Neural crest cell (in vitro differentiated cells): ENCODE measurements around the gene ADSS1. TPM values are rescaled to one million over a fixed set of nuclear protein-coding genes. Genes with fewer than 3 reads are reported as not detected.

Experiments used
- DNase-seq: peaks from one replicate; pipeline ENCODE4 v3.0.0; 2021; ENCODE audit warnings: low read depth, mixed read lengths, low spot score
- H3K27ac Mint-ChIP-seq: one replicate; pipeline ENCODE4 v1.8.0; 2021; ENCODE audit warnings: mild to moderate bottlenecking, mixed read lengths; ENCODE audit not compliant: unreplicated experiment
- H3K27me3 Mint-ChIP-seq: 2 replicates; pipeline ENCODE4 v1.8.0; 2021; ENCODE audit warnings: low read depth, mild to moderate bottlenecking, mixed read lengths
- H3K36me3 Mint-ChIP-seq: 2 replicates; pipeline ENCODE4 v1.8.0; 2021; ENCODE audit warnings: low read depth, mild to moderate bottlenecking, mixed read lengths
- H3K4me1 Mint-ChIP-seq: 2 replicates; pipeline ENCODE4 v1.8.0; 2021; ENCODE audit warnings: mixed read lengths
- H3K4me3 Mint-ChIP-seq: one replicate; pipeline ENCODE4 v1.8.0; 2021; ENCODE audit warnings: mild to moderate bottlenecking, mixed read lengths
- H3K9me3 Mint-ChIP-seq: 2 replicates; pipeline ENCODE4 v1.8.0; 2021; ENCODE audit warnings: mixed read lengths
- total RNA-seq: library from RNA; stranded (reverse); gene quantifications from 2 replicates; pipeline ENCODE4 v1.2.1, GENCODE V29; 2021
- TF ChIP-seq, protein P1 (sequence below): fragments of 200-600 bp; sonication (generic); conservative IDR thresholded peaks from 2 replicates; pipeline ENCODE4 v1.5.0; 2021; ENCODE audit warnings: antibody characterized with exemption, mild to moderate bottlenecking

ADSS1 gene
- total RNA-seq, 1 donor from 2014 or later: 5.0 TPM

DNA sequence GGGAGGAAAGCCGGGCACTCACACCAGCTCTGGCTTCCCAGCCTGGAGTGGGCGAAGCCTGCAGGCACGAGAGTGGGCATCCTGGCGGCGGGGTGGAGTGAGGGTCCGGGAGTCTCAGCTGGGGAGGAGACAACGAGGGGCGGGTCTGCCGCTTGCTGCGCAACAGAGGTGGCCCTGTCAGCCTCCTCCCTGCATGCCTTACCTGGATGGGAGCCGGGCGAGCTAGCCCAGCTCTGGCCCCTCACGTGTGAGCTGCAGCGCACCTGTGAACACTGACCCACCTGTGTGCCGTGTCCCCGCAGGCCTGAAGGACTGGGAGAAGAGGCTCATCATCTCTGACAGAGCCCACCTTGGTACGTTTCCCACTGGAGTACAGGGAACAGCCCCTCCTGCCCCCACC lies 15.0 kb downstream of the ADSS1 start:
- no peaks in the 10 kb centered on the region for H3K36me3 Mint-ChIP-seq
- H3K4me3 Mint-ChIP-seq: no peak overlapping the region
- TF ChIP-seq, protein P1, sequence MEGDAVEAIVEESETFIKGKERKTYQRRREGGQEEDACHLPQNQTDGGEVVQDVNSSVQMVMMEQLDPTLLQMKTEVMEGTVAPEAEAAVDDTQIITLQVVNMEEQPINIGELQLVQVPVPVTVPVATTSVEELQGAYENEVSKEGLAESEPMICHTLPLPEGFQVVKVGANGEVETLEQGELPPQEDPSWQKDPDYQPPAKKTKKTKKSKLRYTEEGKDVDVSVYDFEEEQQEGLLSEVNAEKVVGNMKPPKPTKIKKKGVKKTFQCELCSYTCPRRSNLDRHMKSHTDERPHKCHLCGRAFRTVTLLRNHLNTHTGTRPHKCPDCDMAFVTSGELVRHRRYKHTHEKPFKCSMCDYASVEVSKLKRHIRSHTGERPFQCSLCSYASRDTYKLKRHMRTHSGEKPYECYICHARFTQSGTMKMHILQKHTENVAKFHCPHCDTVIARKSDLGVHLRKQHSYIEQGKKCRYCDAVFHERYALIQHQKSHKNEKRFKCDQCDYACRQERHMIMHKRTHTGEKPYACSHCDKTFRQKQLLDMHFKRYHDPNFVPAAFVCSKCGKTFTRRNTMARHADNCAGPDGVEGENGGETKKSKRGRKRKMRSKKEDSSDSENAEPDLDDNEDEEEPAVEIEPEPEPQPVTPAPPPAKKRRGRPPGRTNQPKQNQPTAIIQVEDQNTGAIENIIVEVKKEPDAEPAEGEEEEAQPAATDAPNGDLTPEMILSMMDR: no peak

DNA sequence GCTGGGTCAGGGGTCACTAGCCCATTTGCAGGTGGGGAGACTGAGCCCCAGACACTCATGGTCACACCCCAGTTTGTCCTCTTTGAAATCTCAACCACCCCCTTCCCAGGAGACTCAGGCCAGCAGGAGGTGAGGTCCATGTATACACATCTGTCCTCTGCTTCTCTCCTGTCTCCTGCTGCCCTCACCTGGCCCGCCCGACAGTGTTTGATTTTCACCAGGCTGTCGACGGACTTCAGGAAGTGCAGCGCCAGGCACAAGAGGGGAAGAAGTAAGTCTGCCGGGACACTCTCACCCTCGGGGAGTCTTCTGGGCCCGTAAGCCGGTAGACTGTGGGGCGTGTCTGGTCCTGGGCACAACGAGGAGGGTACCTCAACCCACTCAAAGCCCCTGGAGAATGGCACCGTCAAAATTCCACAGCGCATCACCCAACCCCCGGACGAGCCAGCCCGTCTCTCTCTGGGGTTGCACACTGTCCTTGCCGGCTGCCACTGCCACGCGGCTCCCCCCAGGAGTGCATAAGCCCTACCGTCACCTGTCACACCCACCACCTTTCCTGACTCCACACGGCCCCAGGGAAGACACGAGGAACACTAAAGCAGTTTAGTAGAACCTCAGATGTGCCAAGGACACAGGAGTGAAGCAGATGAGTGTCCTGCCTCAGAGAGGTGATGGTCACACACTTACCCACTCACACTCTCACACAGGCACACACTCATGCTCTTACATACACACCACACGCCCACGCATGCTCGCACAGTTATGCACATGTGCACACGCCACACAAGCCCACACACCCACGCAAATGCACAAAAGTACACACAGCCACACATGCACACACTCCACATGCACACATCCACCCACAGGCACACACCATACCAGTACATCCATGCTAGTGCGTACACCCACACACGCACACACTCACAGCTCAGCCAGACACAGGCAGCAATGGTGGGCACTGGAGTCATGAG lies 15.8 kb downstream of the ADSS1 start:
- H3K36me3 Mint-ChIP-seq: no peaks in the 10 kb centered on the region
- H3K4me1 Mint-ChIP-seq: peaks cover 19% of the 10 kb centered on the region
- H3K4me3 Mint-ChIP-seq: no peak overlapping the region
- H3K27me3 Mint-ChIP-seq: no peaks in the 10 kb centered on the region
- TF ChIP-seq, protein P1: no peak
- no peak overlapping the region for H3K27ac Mint-ChIP-seq
- DNase-seq: no peak
- H3K9me3 Mint-ChIP-seq: no peaks in the 10 kb centered on the region

More for the DNA sequence above, 15.0 kb downstream of the ADSS1 start:
- H3K27ac Mint-ChIP-seq: no peak overlapping the region
- DNase-seq: no peak
- H3K9me3 Mint-ChIP-seq: no peaks in the 10 kb centered on the region
- peaks cover 19% of the 10 kb centered on the region for H3K4me1 Mint-ChIP-seq
- no peaks in the 10 kb centered on the region for H3K27me3 Mint-ChIP-seq

DNA sequence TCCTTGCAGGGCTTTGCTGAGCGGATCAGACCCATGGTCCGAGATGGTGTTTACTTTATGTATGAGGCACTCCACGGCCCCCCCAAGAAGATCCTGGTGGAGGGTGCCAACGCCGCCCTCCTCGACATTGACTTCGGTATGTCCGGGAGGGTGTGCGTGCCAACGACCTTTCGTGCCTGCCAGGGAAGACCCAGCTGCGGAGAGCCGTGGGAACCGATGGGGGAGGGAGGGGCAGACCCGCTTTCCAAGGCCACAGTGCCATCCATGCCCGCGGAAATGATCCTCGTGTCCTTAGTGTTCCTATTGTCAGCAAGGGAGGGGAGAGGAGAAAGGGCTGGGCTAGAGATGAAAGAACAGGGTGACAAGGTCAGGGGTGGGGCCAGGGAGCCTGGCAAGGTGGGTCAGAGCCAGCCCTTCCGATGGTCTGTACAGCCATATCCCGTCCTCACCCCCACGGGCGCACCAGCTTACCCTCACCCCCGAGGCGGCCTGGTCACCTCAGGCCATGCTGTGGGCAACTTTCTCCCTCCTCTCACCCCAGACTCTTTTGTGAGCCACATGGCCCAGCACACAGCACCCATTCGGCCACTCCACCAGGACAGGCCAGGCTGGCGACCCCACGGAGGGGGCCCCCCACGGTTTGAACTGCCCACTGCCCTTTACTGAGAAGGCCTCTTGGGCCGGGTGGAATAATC lies 17.2 kb downstream of the ADSS1 start:
- TF ChIP-seq, protein P1: no peak
- H3K4me3 Mint-ChIP-seq: no peak overlapping the region
- no peaks in the 10 kb centered on the region for H3K27me3 Mint-ChIP-seq
- no peak overlapping the region for H3K27ac Mint-ChIP-seq
- H3K4me1 Mint-ChIP-seq: peaks cover 22% of the 10 kb centered on the region
- H3K36me3 Mint-ChIP-seq: no peaks in the 10 kb centered on the region
- no peak for DNase-seq
- no peaks in the 10 kb centered on the region for H3K9me3 Mint-ChIP-seq

DNA sequence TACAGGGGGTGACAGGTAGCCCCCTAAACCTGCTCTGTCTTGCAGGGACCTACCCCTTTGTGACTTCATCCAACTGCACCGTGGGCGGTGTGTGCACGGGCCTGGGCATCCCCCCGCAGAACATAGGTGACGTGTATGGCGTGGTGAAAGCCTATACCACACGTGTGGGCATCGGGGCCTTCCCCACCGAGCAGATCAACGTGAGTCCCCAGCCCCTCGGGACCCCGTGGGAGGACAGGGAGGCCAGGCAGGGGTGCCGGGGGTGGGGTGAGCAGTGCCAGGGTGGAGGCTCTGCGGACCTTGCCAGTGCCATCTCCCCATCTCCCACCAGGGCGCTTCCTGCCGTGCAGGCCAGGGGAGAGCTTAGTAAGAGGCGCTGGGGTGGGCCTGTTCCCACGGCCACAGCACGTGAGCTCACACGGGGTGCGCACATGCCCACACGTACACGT lies 17.8 kb downstream of the ADSS1 start:
- Mint-ChIP-seq H3K9me3 (no peaks in the 10 kb centered on the region), H3K27me3 (no peaks in the 10 kb centered on the region), H3K4me1 (peaks cover 22% of the 10 kb centered on the region), H3K4me3 (no peak overlapping the region), H3K36me3 (no peaks in the 10 kb centered on the region), H3K27ac (no peak overlapping the region)
- DNase-seq: no peak
- TF ChIP-seq, protein P1: no peak

DNA sequence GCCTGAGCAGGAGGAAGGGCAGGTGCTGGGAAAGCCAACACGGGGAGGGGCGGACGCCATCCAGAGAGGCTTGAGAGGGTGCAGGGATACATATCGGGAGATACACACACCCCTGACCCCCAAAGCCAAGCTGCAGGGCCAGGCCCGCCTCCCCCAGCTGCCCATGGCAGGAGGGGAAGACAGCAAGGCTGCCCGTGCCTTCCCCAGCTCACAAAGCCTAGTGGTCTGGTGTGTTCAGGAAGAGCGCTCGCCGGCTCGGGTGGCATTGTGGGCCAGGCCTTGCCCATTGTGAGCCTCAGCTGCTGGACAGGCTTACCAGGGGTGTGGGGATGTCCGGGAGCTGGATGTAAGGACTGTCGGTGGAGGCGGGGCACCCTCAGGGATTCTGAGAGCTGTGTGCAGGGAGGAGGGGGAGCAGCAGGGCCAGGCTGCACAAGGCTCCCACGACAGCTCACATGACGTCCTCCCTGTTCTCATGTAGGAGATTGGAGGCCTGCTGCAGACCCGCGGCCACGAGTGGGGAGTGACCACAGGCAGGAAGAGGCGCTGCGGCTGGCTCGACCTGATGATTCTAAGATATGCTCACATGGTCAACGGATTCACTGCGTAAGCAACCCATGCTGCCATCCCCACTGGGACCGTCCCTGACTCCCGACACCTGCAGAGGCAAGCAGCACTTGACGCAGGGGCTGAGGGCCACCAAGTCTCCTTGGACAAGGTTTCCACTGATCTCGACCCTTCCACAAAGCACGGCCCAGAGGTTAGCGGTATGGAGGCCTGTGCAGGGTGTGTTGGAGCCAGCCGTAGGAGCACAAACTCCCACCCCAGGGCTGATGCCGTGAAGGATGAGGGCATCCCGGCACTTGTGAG lies 18.8 kb downstream of the ADSS1 start:
- H3K27me3 Mint-ChIP-seq: no peaks in the 10 kb centered on the region
- TF ChIP-seq, protein P1: no peak
- H3K4me1 Mint-ChIP-seq: peaks cover 18% of the 10 kb centered on the region
- H3K9me3 Mint-ChIP-seq: no peaks in the 10 kb centered on the region
- H3K27ac Mint-ChIP-seq: peak overlapping the region; percentile 71
- H3K4me3 Mint-ChIP-seq: no peak overlapping the region
- no peak for DNase-seq
- H3K36me3 Mint-ChIP-seq: no peaks in the 10 kb centered on the region
